Erythroblast (primary cell): ENCODE measurements around the gene LRMDA.

Source experiments
- GATA1 ChIP-seq: IDR thresholded peaks from 2 replicates; pipeline ENCODE4 v1.6.1; 2011; ENCODE audit warnings: low read depth, mild to moderate bottlenecking, control low read depth, low read length, moderate library complexity
- POLR2A ChIP-seq: IDR thresholded peaks from 2 replicates; pipeline ENCODE4 v1.6.1; 2011; ENCODE audit warnings: mild to moderate bottlenecking, low read length

GRCh38 chr10:76000550-76000949, 569.1 kb downstream of the LRMDA start:
- TF ChIP-seq POLR2A (no peak), GATA1 (no peak)
